HG02885 (cell line): ENCODE data around the gene SPSB1.
A peak's percentile ranks its signal among the peaks of the same experiment; 100 is the strongest.

Experiments
- ATAC-seq: cut with Tn5 transposase; IDR thresholded peaks from one replicate; pipeline ENCODE4 v1.9.1; 2021; ENCODE audit warnings: mild to moderate bottlenecking; ENCODE audit not compliant: unreplicated experiment, poor library complexity

Gene SPSB1

DNA sequence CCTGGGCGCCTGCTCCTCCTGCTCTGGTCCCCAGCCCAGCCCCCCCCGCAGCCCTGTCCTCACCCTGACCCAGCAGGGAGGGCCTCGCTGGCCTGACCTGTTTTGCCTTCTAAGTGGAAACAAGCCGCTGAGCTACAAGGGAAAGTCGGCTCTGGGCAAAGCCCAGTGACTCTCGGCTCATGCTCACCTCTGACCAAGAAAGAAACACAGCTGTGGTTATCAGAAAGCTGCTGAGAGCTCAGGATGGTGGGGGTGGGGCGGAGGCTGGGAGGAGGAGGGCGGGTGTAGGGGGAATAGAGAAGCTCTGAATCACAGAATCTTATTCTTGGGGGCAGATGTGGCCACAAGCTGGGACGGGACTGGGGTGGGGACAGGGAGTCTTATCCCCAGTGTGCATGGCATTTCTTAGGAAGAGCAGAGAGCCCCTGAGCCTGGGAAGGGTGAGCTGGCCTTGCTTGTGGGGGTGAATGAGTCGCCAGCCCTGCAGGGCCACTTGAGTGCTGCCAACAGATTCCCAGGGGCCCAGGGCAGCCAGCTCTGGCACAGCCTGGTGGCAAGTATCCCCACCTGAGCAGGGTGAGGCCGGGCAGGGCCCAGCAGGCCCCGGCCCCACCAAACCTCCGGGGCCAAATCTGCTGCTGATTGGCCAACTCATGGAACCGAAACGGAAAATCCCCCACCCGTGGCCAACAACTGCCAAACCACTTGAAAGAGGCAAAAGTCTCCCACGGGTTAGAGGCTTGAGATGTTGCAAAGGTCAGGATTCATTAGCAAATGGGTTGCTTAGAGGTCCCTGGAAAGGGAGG, 120.6 kb downstream of the SPSB1 start:
- peak; percentile 76 for ATAC-seq

DNA sequence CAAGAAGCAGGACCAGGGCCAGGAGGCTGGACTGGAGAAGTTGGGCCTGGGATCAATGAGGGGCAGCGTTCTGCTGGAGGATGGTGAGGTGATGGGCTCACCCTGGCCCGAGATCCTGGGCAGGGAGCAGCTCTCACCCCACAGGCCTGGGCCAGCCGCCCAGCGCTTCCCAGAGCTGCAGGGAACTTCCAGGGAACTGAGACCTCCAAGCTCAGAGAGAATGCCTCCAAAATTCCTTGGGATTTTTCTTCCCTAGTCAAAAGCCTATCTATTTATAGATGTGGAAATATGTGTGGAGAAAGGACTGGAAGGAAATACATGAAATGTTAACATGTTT, 121.2 kb downstream of the SPSB1 start:
- peak; percentile 4 for ATAC-seq

DNA sequence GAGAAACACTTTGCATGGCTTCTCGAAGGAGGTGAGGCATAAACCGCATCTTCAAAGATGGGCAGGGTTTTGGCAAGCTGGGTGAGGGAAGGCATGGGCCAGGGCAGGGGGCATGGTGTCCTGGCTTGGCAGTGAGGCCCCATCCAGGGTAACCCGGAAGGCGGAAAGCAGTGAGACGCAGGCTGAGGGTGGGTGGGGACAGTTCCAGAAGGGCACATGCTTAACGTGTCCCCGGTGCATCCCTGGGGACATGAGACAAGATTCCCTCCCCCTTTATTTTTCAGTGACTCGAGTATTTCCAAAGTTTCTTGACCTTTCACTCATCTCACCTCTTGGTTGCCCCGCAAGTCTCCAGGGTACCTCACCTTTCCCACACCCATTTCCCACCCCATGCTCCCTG, 123.8 kb downstream of the SPSB1 start:
- ATAC-seq = no peak

DNA sequence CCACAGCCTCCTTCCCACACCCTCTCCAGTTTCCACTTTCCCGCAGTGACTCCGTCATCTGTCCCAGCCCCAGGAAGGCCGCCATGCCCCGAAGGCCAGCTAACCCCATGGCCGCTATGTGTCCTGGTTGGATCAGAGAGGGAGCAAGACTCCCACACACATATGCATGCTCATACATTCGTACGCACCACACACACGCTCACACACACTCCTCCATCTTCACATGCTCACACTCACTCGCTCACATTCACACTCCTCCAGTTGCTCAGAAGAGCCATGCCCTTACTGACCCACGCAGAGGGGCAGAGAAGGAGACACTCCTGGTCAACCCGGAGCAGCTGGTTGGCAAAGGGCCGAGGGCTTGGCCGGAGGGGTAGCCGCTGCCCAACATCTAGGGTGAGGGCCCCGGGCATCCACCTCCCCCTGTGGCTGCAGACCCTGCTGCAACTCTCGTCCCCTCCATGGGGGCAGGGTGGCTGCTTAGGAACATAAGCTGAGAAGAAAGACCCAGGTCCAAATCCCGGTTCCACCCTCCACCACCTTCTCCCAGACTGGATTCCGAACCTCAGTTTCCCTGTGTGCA, 124.3 kb downstream of the SPSB1 start:
- no peak for ATAC-seq

DNA sequence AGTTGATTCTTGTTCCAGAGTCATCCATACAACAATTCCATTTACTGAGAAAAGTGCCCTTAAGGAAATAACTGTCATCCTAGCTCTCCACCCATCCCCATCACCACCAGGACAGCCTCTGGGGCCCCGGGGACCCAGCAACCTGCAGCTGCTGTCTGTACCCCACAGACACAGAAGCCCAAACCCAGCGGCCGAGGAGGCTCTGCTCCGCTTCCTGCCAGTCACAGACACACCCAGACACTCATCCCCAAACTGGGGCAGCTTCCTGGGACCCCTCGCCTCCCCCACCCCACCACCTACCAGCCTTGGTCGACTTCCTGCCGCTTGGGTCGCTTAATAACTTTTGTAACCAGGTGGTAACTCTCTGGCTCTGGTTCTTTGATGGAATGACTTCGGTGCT, 125.0 kb downstream of the SPSB1 start:
- no peak for ATAC-seq

DNA sequence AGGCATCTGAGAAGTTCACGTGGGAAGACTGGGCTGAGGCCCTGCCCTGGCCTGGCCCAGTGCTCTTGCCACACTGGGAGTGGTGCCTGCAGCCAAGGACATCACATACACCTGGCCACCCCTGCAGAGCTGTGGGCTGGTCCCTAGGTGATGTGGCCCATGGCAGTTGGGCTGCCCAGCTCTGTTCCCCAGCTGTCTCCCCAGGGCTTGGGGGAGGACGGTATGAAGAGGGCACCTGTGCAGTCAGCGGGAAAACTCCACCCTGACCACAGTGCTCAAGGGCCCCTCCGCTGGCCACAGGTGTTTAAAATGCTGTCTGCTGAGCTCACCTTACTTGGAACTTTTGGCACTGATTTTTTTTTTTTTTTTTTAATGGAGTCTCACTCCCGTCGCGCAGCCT, 126.2 kb downstream of the SPSB1 start:
- no peak for ATAC-seq
